Epithelial cell of prostate (primary cell): Measurements from ENCODE around the gene AKAP6.

ENCODE experiments used
- DNase-seq: peaks from one replicate; pipeline ENCODE4 v3.0.0-alpha.2; 2011; ENCODE audit warnings: low read depth, low spot score
- H3K27ac ChIP-seq: fragments of 450-650 bp; 2 replicates; pipeline ENCODE4 v1.5.1; 2017; ENCODE audit warnings: mild to moderate bottlenecking

The AKAP6 gene

GRCh38 chr14:32472512-32473463, 143.7 kb downstream of the AKAP6 start:
- peak overlapping the region; percentile 99 for H3K27ac ChIP-seq
- DNase-seq: no peak

- peak overlapping the region; percentile 99 for H3K27ac ChIP-seq
- peak; percentile 98 for DNase-seq
Observed at GRCh38 chr14:32473464-32473855, 144.4 kb downstream of the AKAP6 start.

- H3K27ac ChIP-seq: peak overlapping the region; percentile 99
- no peak for DNase-seq
Observed at GRCh38 chr14:32474478-32475195, 145.5 kb downstream of the AKAP6 start.

- H3K27ac ChIP-seq: no peak overlapping the region
- DNase-seq: no peak
Observed at GRCh38 chr14:32476532-32476931, 147.4 kb downstream of the AKAP6 start.

GRCh38 chr14:32477396-32477795, 148.3 kb downstream of the AKAP6 start:
- no peak for DNase-seq
- peak overlapping the region; percentile 65 for H3K27ac ChIP-seq

- no peak for DNase-seq
- H3K27ac ChIP-seq: peak overlapping the region; percentile 65
Observed at GRCh38 chr14:32478050-32478449, 149.0 kb downstream of the AKAP6 start.

GRCh38 chr14:32480337-32480736, 151.2 kb downstream of the AKAP6 start:
- H3K27ac ChIP-seq: no peak overlapping the region
- DNase-seq: no peak

- no peak for DNase-seq
- H3K27ac ChIP-seq: no peak overlapping the region
Observed at GRCh38 chr14:32481707-32482106, 152.6 kb downstream of the AKAP6 start.

- DNase-seq: no peak
Observed at GRCh38 chr14:32491416-32492016, 162.4 kb downstream of the AKAP6 start.

GRCh38 chr14:32492457-32492856, 163.4 kb downstream of the AKAP6 start:
- DNase-seq: no peak

More at GRCh38 chr14:32491416-32492016, 162.4 kb downstream of the AKAP6 start:
- H3K27ac ChIP-seq: no peak overlapping the region

GRCh38 chr14:32494609-32495434, 165.7 kb downstream of the AKAP6 start:
- H3K27ac ChIP-seq: no peak overlapping the region
- DNase-seq: no peak

More at GRCh38 chr14:32492457-32492856, 163.4 kb downstream of the AKAP6 start:
- no peak overlapping the region for H3K27ac ChIP-seq

- DNase-seq: no peak
- no peak overlapping the region for H3K27ac ChIP-seq
Observed at GRCh38 chr14:32495435-32495734, 166.3 kb downstream of the AKAP6 start.

- no peak overlapping the region for H3K27ac ChIP-seq
- DNase-seq: no peak
Observed at GRCh38 chr14:32497248-32497647, 168.2 kb downstream of the AKAP6 start.

- peak overlapping the region; percentile 99 for H3K27ac ChIP-seq
Observed at GRCh38 chr14:32507029-32507984, 178.2 kb downstream of the AKAP6 start.

GRCh38 chr14:32508281-32508680, 179.2 kb downstream of the AKAP6 start:
- H3K27ac ChIP-seq: peak overlapping the region; percentile 99
- DNase-seq: no peak

More at GRCh38 chr14:32507029-32507984, 178.2 kb downstream of the AKAP6 start:
- peak; percentile 83 for DNase-seq

- peak overlapping the region; percentile 99 for H3K27ac ChIP-seq
- peak; percentile 61 for DNase-seq
Observed at GRCh38 chr14:32509632-32510187, 180.6 kb downstream of the AKAP6 start.

- DNase-seq: no peak
- H3K27ac ChIP-seq: peak overlapping the region; percentile 99
Observed at GRCh38 chr14:32510815-32511214, 181.7 kb downstream of the AKAP6 start.

GRCh38 chr14:32512348-32512747, 183.2 kb downstream of the AKAP6 start:
- H3K27ac ChIP-seq: no peak overlapping the region
- no peak for DNase-seq

GRCh38 chr14:32512813-32513212, 183.7 kb downstream of the AKAP6 start:
- peak overlapping the region; percentile 43 for H3K27ac ChIP-seq
- no peak for DNase-seq
